ENCODE measurements around the gene ZC3H4.
"Not testable (repeated sequence)": the region's sequence is repeated elsewhere in the genome, so short reads cannot be mapped to it uniquely, and the experiment has no call there.

The ZC3H4 gene

DNA sequence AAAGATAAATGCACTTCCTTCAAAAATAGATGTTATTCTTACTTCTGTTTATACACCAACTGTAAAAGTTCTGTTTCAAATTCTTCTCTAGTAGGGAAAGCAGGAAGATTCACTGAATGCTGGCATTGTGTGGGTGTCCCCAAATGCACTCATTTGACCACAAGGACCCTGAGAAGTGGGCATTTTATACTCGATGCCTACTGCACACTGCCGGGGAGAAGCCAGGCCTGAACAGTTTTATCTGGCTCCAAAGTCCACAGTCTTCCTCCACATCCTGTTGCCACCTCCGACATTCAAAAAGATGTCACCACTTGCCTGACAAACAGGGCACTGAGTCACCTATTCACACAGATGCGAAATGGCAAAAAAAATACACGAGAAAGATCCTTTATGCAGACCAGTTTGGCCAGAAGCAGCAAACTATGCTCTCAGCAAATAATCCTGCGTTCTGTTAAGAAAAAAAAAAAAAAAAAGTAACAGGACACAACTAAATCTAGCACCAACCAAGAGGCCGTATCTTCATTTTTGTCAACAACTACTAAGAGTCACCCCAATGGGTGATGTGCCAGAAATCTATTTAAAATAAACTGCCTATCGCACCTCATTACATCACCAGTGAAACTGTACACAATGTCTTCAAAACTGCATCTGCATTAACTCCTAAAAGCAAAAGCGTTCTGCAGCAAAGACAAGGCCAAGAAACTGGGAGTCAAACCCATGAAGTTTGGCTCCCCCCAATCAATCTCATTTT is 6.2 kb downstream of the ZC3H4 start:
- peak; percentile 36 for DNase-seq

- DNase-seq = no peak
Measured at GRCh38 chr19:47106821-47107201, 6.8 kb downstream of the ZC3H4 start.

DNA sequence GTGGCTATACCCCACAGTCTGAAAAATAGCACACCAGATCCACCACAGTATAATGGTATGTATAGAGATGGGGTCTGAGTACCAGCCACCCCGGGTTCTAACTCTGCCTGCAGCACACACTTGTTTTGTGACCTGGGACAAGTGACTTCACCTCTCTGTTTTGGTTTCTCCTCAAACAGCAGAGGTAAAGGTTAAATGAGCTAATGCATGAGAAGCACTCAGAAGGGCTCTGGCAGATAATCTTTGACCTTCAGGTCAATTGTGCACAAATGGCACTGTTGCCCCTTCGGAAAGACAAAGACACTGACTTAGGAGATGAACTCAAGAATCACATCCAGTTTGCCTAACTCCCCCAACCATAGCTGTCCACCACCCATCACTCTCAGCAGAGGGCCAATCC is 7.7 kb downstream of the ZC3H4 start:
- DNase-seq = no peak

DNA sequence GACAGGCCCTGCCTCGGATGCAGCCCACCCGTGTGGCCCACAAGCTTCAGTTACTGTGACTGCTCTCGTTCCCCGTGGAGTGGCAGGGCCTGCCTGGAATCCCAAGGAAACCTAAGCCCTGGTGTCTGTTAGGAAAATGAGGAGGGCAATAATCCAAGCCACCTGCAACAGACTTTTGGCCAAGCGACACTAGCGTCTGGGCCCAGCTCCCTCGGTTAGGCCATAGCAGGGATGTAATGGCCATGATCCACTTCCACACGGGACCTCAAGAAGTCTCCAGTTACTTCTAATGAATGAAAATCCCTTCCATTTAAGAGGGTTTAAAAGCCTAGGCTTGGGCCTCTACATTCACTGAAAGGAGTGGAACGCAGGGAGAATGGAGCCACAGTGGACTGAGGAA is 8.9 kb downstream of the ZC3H4 start:
- no peak for DNase-seq

DNA sequence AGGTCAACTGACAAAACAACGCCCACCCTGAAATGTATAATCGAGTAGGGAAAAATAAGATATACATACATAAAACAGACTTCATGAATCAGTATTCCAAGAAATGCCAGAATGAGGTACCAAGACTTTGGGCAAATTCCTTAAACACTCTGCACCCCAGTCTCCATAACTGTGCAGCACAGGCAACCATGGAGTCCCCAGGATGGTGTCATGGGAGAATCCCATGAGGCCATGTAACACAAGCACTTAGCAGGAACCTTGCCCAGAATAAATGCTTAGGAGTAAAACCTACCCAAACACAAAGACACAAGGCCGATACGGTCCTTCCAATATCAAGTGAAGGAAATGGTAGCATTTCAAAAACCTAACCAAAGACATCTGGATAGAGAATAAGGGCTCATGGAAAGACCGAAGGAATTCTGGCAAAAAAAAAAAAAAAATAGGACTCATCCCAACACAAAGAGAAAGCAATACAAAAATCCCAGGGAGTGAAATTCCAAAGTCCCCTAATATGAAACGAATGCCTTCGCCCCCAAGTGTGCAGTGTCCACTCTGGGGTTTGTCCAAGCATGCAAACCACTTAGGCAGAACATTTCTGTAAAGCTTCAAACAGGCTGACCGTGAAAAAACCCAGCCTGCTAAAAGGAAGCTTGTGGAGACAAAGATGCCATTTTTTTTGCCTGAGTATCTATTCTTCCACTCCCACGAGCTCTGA is 11.1 kb downstream of the ZC3H4 start:
- no peak for DNase-seq

DNA sequence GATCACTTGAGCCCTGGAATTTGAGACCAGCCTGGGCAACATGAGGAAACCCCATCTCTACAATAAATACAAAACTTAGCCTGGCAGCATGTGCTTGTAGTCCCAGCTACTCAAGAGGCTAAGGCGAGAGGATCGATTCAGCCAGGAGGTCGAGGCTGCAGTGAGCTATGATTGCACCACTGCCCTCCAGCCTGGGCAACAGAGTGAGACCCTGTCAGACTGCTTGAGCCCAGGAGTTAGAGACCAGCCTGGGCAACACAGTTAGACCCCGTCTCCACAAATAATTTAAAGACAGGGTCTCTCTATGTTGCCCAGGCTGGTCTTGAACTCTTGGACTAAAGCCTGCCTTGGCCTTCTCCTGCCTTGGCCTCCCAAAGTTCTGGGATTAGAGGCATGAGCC is 12.5 kb downstream of the ZC3H4 start:
- DNase-seq = not testable (repeated sequence)

GRCh38 chr19:47100290-47100689 is 13.3 kb downstream of the ZC3H4 start:
- no peak for DNase-seq

DNA sequence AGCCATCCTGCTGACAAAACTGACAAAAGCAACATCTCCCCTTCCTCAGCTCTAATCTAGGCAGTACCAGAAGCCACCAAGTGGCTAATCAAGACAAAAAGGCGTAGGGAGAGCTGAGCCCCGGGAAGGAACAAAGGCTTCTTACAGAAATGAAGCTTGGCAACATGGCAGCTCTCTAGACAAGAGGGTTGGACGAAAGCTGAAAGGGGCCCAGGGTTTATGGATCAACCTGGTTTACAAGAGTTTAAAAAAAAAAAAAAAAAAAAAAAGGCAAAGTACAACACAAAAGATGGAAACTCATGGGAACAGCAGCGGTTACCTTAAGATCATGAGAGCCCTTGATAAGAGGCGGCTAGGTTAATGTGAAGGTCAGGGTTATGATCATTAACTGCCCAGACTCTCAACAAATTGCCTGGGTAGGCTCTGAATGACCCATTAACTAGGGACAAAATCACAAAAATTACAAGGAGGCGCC is 14.0 kb downstream of the ZC3H4 start:
- DNase-seq = no peak

DNA sequence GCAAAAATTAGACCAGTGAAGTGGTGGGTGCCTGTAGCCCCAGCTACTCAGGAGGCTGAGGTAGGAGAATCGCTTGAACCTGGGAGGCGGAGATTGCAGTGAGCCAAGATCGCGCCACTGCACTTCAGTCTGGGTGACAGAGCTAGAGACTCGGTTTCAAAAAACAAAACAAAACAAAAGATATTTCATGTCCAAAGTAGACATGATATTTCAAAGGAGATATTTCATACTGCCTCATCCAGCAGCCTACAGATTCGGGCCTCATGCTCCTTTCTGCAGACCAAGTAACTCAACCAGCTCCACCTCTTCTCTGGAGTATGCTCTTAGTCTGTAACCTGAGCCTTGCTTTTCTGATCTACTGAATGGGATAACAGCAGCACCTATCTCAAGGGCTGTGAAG is 15.0 kb downstream of the ZC3H4 start:
- no peak for DNase-seq

DNA sequence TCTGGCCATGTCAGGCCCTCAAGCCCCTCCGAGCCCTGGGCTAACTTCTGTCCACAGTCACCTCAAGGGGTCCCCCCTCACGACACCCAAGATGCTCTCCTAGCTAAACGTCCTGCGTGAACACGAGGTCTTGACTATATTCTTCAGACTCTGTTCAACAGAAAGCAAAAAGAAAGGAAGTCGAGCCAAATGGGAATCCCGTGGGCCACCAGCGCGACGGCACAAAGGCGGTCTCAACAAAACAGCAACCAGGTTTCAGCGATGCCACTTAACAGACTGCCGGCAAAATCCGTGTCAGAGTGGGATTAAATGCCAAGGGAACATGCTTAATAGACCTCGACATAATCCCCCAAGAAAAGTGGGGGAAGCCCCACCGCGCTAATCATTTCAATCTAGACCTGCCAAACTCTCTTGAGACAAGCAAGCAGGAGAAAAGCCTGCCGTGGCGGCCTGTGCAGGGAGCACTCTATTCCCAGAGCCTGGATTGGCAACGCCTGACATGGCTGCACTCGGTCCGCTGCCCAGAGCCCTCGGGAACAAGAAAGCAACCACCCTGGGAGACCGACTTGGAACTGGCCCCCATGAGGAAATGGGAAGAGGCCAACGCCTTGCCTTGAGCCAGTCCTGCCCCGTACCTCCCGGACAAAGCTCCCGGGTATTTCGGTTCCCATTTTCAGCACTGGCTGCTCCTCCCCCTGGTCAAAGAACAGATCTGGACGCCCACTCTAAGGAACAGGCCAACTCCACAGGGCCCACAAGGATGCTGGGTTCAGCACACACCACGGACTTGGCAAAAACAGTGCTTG is 16.0 kb downstream of the ZC3H4 start:
- no peak for DNase-seq

- no peak for DNase-seq
Measured at GRCh38 chr19:47096721-47097120, 16.9 kb downstream of the ZC3H4 start.

- no peak for DNase-seq
Measured at GRCh38 chr19:47096100-47096704, 17.4 kb downstream of the ZC3H4 start.

DNA sequence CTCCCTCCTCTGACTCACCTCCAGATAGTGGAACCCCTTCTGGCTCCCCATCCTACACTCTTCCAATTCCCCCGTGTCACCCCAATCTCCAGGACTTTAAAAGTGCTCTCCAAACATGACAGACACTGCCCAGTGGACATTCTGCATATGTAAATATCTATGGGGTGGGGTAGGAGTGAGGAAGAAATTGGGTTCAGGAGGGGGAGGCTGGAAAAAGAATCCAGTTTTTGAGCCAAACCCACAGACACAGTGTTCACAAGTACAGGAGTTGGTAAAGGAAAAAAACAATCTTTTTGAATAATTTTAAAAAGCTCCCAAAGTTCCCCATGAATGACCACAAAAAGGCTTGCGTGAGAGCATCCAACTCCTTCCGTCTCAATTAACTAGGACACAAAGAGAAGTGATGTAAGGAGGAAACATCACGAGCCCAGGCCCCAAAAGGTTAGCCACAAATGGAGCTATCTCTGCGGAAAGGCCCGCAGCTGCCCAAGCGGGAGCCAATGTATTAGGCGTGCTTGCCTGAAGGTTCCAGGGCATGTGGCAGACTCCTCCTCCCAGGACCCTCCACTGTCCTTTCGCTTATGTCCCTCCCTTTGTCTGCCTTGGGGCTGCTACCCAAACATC is 18.0 kb downstream of the ZC3H4 start:
- no peak for DNase-seq

- DNase-seq = no peak
Measured at GRCh38 chr19:47094557-47095475, 18.8 kb downstream of the ZC3H4 start.

- DNase-seq = no peak
Measured at GRCh38 chr19:47093841-47094240, 19.7 kb downstream of the ZC3H4 start.

- DNase-seq = no peak
Measured at GRCh38 chr19:47093254-47093653, 20.3 kb downstream of the ZC3H4 start.

GRCh38 chr19:47089767-47090350 is 23.7 kb downstream of the ZC3H4 start:
- DNase-seq = no peak

- no peak for DNase-seq
Measured at GRCh38 chr19:47086280-47086679, 27.3 kb downstream of the ZC3H4 start.

GRCh38 chr19:47084879-47085439 is 28.6 kb downstream of the ZC3H4 start:
- DNase-seq = no peak

- no peak for DNase-seq
Measured at GRCh38 chr19:47082493-47082892, 31.1 kb downstream of the ZC3H4 start.

GRCh38 chr19:47081095-47081494 is 32.5 kb downstream of the ZC3H4 start:
- DNase-seq = peak; percentile 25
